Smooth muscle cell (in vitro differentiated cells): ENCODE measurements around the gene STK32C. TPM values are rescaled to one million over a fixed set of nuclear protein-coding genes. Genes with fewer than 3 reads are reported as not detected.

ENCODE experiments used
- DNase-seq: peaks from one replicate; lab custom pipeline; 2025; ENCODE audit not compliant: unreplicated experiment; lab: John Stamatoyannopoulos, UW
- H2AFZ ChIP-seq: fragments of 200-600 bp; sonication (generic); 2 replicates; pipeline ENCODE4 v1.6.0; 2016; ENCODE audit warnings: antibody characterized with exemption, low read depth, mild to moderate bottlenecking
- H3F3A ChIP-seq: fragments of 200-600 bp; sonication (generic); 2 replicates; pipeline ENCODE4 v1.6.0; 2017; ENCODE audit warnings: antibody characterized with exemption, low read depth
- H3K27ac ChIP-seq: fragments of 200-600 bp; sonication (generic); 2 replicates; pipeline ENCODE4 v1.5.1; 2016; ENCODE audit warnings: low read depth, mild to moderate bottlenecking
- H3K27me3 ChIP-seq: fragments of 200-600 bp; sonication (generic); 2 replicates; pipeline ENCODE4 v1.6.1; 2016; ENCODE audit warnings: low read depth, mild to moderate bottlenecking
- H3K36me3 ChIP-seq: fragments of 200-600 bp; sonication (generic); 2 replicates; pipeline ENCODE4 v1.5.1; 2016; ENCODE audit warnings: low read depth
- H3K4me1 ChIP-seq: fragments of 200-600 bp; sonication (generic); 2 replicates; pipeline ENCODE4 v1.5.1; 2016; ENCODE audit warnings: low read depth
- H3K4me2 ChIP-seq: fragments of 200-600 bp; sonication (generic); 2 replicates; pipeline ENCODE4 v1.6.0; 2016; ENCODE audit warnings: mild to moderate bottlenecking
- H3K4me3 ChIP-seq: fragments of 200-600 bp; sonication (generic); 2 replicates; pipeline ENCODE4 v1.5.1; 2016; ENCODE audit warnings: mild to moderate bottlenecking
- H3K79me2 ChIP-seq: fragments of 200-600 bp; sonication (generic); 2 replicates; pipeline ENCODE4 v1.6.0; 2016; ENCODE audit warnings: low read depth, mild to moderate bottlenecking
- H3K9ac ChIP-seq: fragments of 200-600 bp; sonication (generic); 2 replicates; pipeline ENCODE4 v1.6.0; 2016; ENCODE audit warnings: low read depth
- H3K9me3 ChIP-seq: fragments of 200-600 bp; sonication (generic); replicated peaks from 2 replicates; pipeline ENCODE4 v1.5.1; 2016; ENCODE audit warnings: low read depth
- H4K20me1 ChIP-seq: fragments of 200-600 bp; sonication (generic); 2 replicates; pipeline ENCODE4 v1.6.0; 2016; ENCODE audit warnings: low read depth
- WGBS: methylation state at CpG from one replicate; pipeline ENCODE4 v1.1.7; 2016; ENCODE audit warnings: low lambda C conversion rate; 5-methylcytosine and 5-hydroxymethylcytosine counted together
- polyA plus RNA-seq: library from polyadenylated mRNA; unstranded; fragments of >200 nt; fragmentation: Nextera tagmentation; extraction: Ambion mirVana; gene quantifications from 2 replicates; pipeline ENCODE4 v1.2.1, GENCODE V29; 2016
- total RNA-seq: library from RNA; depleted of rRNA; stranded (reverse); fragments of >200 nt; gene quantifications from 2 replicates; pipeline ENCODE4 v1.2.3, GENCODE V29; 2014
- TF ChIP-seq, protein P1 (sequence below): fragments of 200-600 bp; sonication (generic); IDR thresholded peaks from 2 replicates; pipeline ENCODE4 v1.5.1; 2017; ENCODE audit warnings: borderline replicate concordance, mild to moderate bottlenecking, antibody characterized with exemption; ENCODE audit not compliant: insufficient read depth, poor library complexity, severe bottlenecking

Gene STK32C
- total and polyA plus RNA-seq, 2 experiments from 2014 or later: 2.3 to 13.2 TPM

DNA sequence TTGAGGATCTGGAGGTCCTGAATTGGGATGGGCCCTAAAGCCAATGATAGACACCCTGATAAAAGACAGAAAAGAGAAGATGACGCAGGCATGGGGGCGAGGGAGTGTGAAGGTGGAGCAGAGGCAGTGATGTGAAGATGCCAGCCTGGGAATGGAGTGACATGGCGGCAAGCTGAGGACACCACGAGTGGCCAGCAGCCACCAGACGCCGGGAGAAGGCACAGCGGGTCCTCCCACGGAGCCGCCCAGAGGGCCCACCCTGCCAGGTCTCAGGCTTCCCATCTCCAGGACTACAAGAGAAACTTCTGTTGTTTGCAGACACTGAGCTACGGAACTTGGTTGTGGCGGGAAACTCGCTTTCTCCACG lies 76.1 kb downstream of the STK32C start:
- DNase-seq: no peak
- 96% methylated on average over 13 of the region's 13 CpGs for WGBS

GRCh38 chr10:132230557-132231210 lies 77.1 kb downstream of the STK32C start:
- WGBS: 90% methylated on average over 21 of the region's 21 CpGs
- no peak overlapping the region for H3K4me2 ChIP-seq

More for the DNA sequence above, 76.1 kb downstream of the STK32C start:
- Histone ChIP-seq H2AFZ (no peak overlapping the region), H3K9ac (no peak overlapping the region), H3K4me3 (no peak overlapping the region), H3K27me3 (no peaks in the 10 kb centered on the region), H3K27ac (no peak overlapping the region), H3K9me3 (no peaks in the 10 kb centered on the region), H4K20me1 (no peaks in the 10 kb centered on the region), H3K36me3 (no peaks in the 10 kb centered on the region), H3F3A (no peaks in the 10 kb centered on the region), H3K4me1 (no peaks in the 10 kb centered on the region), H3K4me2 (no peak overlapping the region), H3K79me2 (no peaks in the 10 kb centered on the region)
- TF ChIP-seq, protein P1, sequence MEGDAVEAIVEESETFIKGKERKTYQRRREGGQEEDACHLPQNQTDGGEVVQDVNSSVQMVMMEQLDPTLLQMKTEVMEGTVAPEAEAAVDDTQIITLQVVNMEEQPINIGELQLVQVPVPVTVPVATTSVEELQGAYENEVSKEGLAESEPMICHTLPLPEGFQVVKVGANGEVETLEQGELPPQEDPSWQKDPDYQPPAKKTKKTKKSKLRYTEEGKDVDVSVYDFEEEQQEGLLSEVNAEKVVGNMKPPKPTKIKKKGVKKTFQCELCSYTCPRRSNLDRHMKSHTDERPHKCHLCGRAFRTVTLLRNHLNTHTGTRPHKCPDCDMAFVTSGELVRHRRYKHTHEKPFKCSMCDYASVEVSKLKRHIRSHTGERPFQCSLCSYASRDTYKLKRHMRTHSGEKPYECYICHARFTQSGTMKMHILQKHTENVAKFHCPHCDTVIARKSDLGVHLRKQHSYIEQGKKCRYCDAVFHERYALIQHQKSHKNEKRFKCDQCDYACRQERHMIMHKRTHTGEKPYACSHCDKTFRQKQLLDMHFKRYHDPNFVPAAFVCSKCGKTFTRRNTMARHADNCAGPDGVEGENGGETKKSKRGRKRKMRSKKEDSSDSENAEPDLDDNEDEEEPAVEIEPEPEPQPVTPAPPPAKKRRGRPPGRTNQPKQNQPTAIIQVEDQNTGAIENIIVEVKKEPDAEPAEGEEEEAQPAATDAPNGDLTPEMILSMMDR: no peak

DNA sequence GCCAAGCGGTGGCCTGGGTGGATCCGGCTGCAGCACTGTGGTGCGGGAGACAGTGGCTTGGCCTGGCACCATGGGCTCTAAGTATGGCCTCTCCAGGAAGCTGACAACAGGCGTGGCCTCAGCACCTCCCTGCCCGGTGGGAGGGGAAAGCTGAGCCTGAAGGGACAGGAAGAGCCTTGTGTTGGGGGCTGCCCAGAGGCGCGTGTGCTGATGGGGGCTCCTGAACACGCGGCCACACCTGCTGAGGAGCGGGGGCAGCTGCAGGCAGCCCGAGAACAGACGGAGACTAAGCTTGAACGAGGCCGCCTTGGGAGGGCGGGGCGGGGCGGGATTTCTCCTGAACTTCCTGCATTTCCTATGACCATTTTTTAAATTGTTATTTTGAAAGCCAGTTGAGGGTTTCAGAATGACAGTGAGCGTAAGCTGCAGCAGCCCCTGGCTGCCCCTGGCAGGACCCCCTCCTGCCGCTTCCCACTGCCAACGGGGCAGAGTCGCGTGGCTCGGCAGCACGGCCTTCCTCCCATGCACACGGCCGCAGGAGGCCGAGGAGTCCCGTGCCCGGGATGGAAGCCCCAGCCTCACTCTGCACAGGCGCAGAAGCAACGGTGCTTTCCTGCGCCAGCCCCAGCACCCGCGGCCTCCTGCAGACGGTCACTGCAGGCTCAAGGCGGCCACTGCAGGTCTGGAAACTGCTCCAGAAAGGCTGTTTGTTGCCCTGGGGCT lies 77.8 kb downstream of the STK32C start:
- H3K4me1 ChIP-seq: no peaks in the 10 kb centered on the region
- H3K27me3 ChIP-seq: no peaks in the 10 kb centered on the region
- no peaks in the 10 kb centered on the region for H4K20me1 ChIP-seq
- WGBS: 85% methylated on average over 35 of the region's 36 CpGs
- no peaks in the 10 kb centered on the region for H3K36me3 ChIP-seq
- no peak overlapping the region for H3K9ac ChIP-seq
- no peaks in the 10 kb centered on the region for H3K79me2 ChIP-seq
- H3F3A ChIP-seq: no peaks in the 10 kb centered on the region
- TF ChIP-seq, protein P1: no peak
- no peak overlapping the region for H3K27ac ChIP-seq
- H2AFZ ChIP-seq: no peak overlapping the region
- H3K4me3 ChIP-seq: no peak overlapping the region
- no peaks in the 10 kb centered on the region for H3K9me3 ChIP-seq
- H3K4me2 ChIP-seq: no peak overlapping the region
- DNase-seq: no peak

More at GRCh38 chr10:132230557-132231210, 77.1 kb downstream of the STK32C start:
- H3K9me3 ChIP-seq: no peaks in the 10 kb centered on the region
- H3K4me1 ChIP-seq: no peaks in the 10 kb centered on the region
- no peaks in the 10 kb centered on the region for H3K27me3 ChIP-seq
- H2AFZ ChIP-seq: no peak overlapping the region
- DNase-seq: no peak
- no peaks in the 10 kb centered on the region for H4K20me1 ChIP-seq
- no peaks in the 10 kb centered on the region for H3K79me2 ChIP-seq
- TF ChIP-seq, protein P1: no peak
- H3F3A ChIP-seq: no peaks in the 10 kb centered on the region
- H3K4me3 ChIP-seq: no peak overlapping the region
- H3K27ac ChIP-seq: no peak overlapping the region
- H3K9ac ChIP-seq: no peak overlapping the region
- H3K36me3 ChIP-seq: no peaks in the 10 kb centered on the region

DNA sequence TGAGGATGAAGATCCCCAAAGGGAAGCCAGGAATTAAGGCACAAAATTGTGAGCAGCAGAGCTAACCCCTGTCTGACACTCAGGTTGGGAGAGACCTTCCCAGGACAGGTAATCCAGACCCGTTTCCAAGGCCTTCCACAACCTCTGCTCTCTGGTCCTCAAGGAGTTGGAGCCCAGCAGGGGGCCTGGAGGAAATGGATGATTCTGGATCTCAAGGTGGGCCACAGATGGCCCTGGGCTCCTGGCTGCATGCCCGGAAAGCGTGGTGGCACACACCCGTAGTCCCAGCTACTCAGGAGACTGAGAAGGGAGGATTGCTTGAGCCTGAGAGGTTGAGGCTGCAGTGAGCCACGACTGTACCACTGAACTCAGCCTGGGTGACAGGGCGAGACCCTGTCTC lies 78.7 kb downstream of the STK32C start:
- WGBS: 78% methylated on average over 6 of the region's 6 CpGs
- no peaks in the 10 kb centered on the region for H3K9me3 ChIP-seq

More for the DNA sequence above, 78.7 kb downstream of the STK32C start:
- no peak overlapping the region for H3K4me3 ChIP-seq
- H4K20me1 ChIP-seq: no peaks in the 10 kb centered on the region
- no peaks in the 10 kb centered on the region for H3K79me2 ChIP-seq
- no peak for DNase-seq
- H3K9ac ChIP-seq: no peak overlapping the region
- no peak overlapping the region for H3K27ac ChIP-seq
- no peak overlapping the region for H2AFZ ChIP-seq
- H3F3A ChIP-seq: no peaks in the 10 kb centered on the region
- no peaks in the 10 kb centered on the region for H3K4me1 ChIP-seq
- H3K36me3 ChIP-seq: no peaks in the 10 kb centered on the region
- no peak overlapping the region for H3K4me2 ChIP-seq
- no peaks in the 10 kb centered on the region for H3K27me3 ChIP-seq
- TF ChIP-seq, protein P1: no peak
